H1 (cell line): ENCODE data around the gene CD48. TPM values are rescaled to one million over a fixed set of nuclear protein-coding genes. Genes with fewer than 3 reads are reported as not detected.

Experiments
- CTCF ChIA-PET: fragments of 300-600 bp; sonication (Branson Sonifier 250); formaldehyde crosslinking; loops from one replicate; lab custom pipeline; 2021; ENCODE audit not compliant: partially characterized antibody; lab: Charles Lee
- POLR2A ChIA-PET: fragments of 300-600 bp; sonication (Branson Sonifier 250); formaldehyde crosslinking; loops from one replicate; lab custom pipeline; 2021; ENCODE audit warnings: inconsistent platforms; ENCODE audit not compliant: partially characterized antibody; lab: Charles Lee
- DNase-seq, 2 experiments: peaks; one replicate each; pipeline versions ENCODE4 v3.0.0 to v3.0.0-alpha.2; 2010 to 2022; ENCODE audit warnings: low spot score in 2 of 2, low read depth in 1 of 2, mixed read lengths in 1 of 2
- FAIRE-seq: peaks from 2 replicates; lab custom pipeline; 2011; peaks lifted over from hg19 to GRCh38; lab: Jason Lieb, UNC
- H2AFZ ChIP-seq: 2 replicates; pipeline ENCODE4 v1.8.1; 2012; ENCODE audit warnings: low read length, inconsistent platforms
- H2AK5ac ChIP-seq: 2 replicates; pipeline ENCODE4 v1.6.1; 2013; ENCODE audit warnings: low read depth, low read length
- H2BK120ac ChIP-seq: replicated peaks from 2 replicates; pipeline ENCODE3; 2013; ENCODE audit warnings: low read depth, low read length, inconsistent platforms
- H2BK12ac ChIP-seq: 2 replicates; pipeline ENCODE4 v1.6.1; 2013; ENCODE audit warnings: low read depth, low read length
- H2BK15ac ChIP-seq: 2 replicates; pipeline ENCODE4 v1.6.1; 2013; ENCODE audit warnings: low read length
- H2BK20ac ChIP-seq: 2 replicates; pipeline ENCODE4 v1.6.1; 2013; ENCODE audit warnings: low read length
- H2BK5ac ChIP-seq: 2 replicates; pipeline ENCODE4 v1.6.1; 2013; ENCODE audit warnings: low read depth, low read length
- H3K14ac ChIP-seq: 2 replicates; pipeline ENCODE4 v1.6.1; 2013; ENCODE audit warnings: inconsistent platforms; ENCODE audit not compliant: insufficient read length
- H3K18ac ChIP-seq: 2 replicates; pipeline ENCODE4 v1.6.1; 2013; ENCODE audit warnings: low read length; ENCODE audit errors: extremely low read depth
- H3K23ac ChIP-seq: 2 replicates; pipeline ENCODE4 v1.6.1; 2013; ENCODE audit warnings: inconsistent platforms; ENCODE audit not compliant: insufficient read length
- H3K23me2 ChIP-seq: 2 replicates; pipeline ENCODE4 v1.6.1; 2013; ENCODE audit warnings: low read depth, low read length
- H3K27ac ChIP-seq: 2 replicates; pipeline ENCODE4 v1.6.1; 2011; ENCODE audit warnings: low read depth, low read length, inconsistent platforms
- H3K27me3 ChIP-seq, 4 experiments: replicated peaks in 1 of 4; 1 replicate in 1 of 4; 2 replicates in 3 of 4; pipeline versions ENCODE4 v1.6.1 to v1.8.1; 2011 to 2013; ENCODE audit warnings: low read length in 3 of 4, mild to moderate bottlenecking in 3 of 4, inconsistent platforms in 2 of 4, mixed read lengths in 2 of 4, moderate library complexity in 1 of 4; ENCODE audit not compliant: control insufficient read depth in 3 of 4, insufficient read depth in 3 of 4; ENCODE audit errors: extremely low read depth in 1 of 4
- H3K36me3 ChIP-seq, 4 experiments: 2 replicates each; pipeline versions ENCODE4 v1.6.1 to v1.8.1; 2011 to 2013; ENCODE audit warnings: mild to moderate bottlenecking in 4 of 4, low read length in 3 of 4, moderate library complexity in 2 of 4, control low read depth in 1 of 4, inconsistent platforms in 1 of 4; ENCODE audit not compliant: insufficient read depth in 4 of 4, control insufficient read depth in 2 of 4
- H3K4ac ChIP-seq: replicated peaks from 2 replicates; pipeline ENCODE3; 2013; ENCODE audit warnings: low read length, low read depth, mixed read lengths, inconsistent platforms; ENCODE audit not compliant: insufficient read length
- H3K4me1 ChIP-seq, 4 experiments: replicated peaks in 1 of 4; 1 replicate in 1 of 4; 2 replicates in 3 of 4; pipeline versions ENCODE4 v1.6.1 to v1.8.1; 2011 to 2013; ENCODE audit warnings: low read length in 3 of 4, inconsistent platforms in 2 of 4, mixed read lengths in 1 of 4; ENCODE audit not compliant: insufficient read depth in 4 of 4, control insufficient read depth in 3 of 4
- H3K4me2 ChIP-seq, 2 experiments: 2 replicates each; pipeline versions ENCODE4 v1.6.1 to v1.8.1; 2011 to 2013; ENCODE audit warnings: low read depth in 2 of 2, low read length in 2 of 2, control low read depth in 1 of 2, inconsistent platforms in 1 of 2, mild to moderate bottlenecking in 1 of 2; ENCODE audit not compliant: insufficient read depth in 1 of 2
- H3K4me3 ChIP-seq, 4 experiments: fragments of 200-600, 300-600 bp in 1 of 4; sonication (generic), shearing (Covaris generic), sonication (Bioruptor Twin) in 1 of 4; 2 replicates each; pipeline versions ENCODE4 v1.5.1 to v1.8.1; 2011 to 2016; ENCODE audit warnings: low read length in 4 of 4, low read depth in 3 of 4, control low read depth in 2 of 4, inconsistent platforms in 2 of 4, mild to moderate bottlenecking in 2 of 4, mixed read lengths in 1 of 4, moderate library complexity in 1 of 4; ENCODE audit not compliant: insufficient read depth in 2 of 4; ENCODE audit errors: extremely low read depth in 1 of 4
- H3K56ac ChIP-seq: replicated peaks from 2 replicates; pipeline ENCODE3; 2013; ENCODE audit warnings: low read depth, mild to moderate bottlenecking, mixed read lengths, low read length, inconsistent platforms; ENCODE audit not compliant: insufficient read length
- H3K79me1 ChIP-seq: 2 replicates; pipeline ENCODE4 v1.6.1; 2013; ENCODE audit warnings: low read depth, low read length, control low read depth
- H3K79me2 ChIP-seq, 2 experiments: 2 replicates each; pipeline versions ENCODE4 v1.6.1 to v1.8.1; 2012 to 2013; ENCODE audit warnings: low read length in 2 of 2, mild to moderate bottlenecking in 2 of 2, inconsistent platforms in 1 of 2; ENCODE audit not compliant: insufficient read depth in 2 of 2, control insufficient read depth in 1 of 2
- H3K9ac ChIP-seq, 4 experiments: replicated peaks in 1 of 4; 1 replicate in 1 of 4; 2 replicates in 3 of 4; pipeline versions ENCODE4 v1.6.1 to v1.8.1; 2011 to 2013; ENCODE audit warnings: low read depth in 3 of 4, low read length in 3 of 4, control low read depth in 2 of 4, mild to moderate bottlenecking in 2 of 4, moderate library complexity in 2 of 4, inconsistent platforms in 1 of 4; ENCODE audit errors: extremely low read depth in 1 of 4
- H3K9me3 ChIP-seq, 2 experiments: 2 replicates each; pipeline versions ENCODE4 v1.6.1 to v1.8.1; 2012 to 2013; ENCODE audit warnings: mild to moderate bottlenecking in 2 of 2, moderate library complexity in 2 of 2, control low read depth in 1 of 2, inconsistent platforms in 1 of 2, low read depth in 1 of 2, low read length in 1 of 2, mixed read lengths in 1 of 2; ENCODE audit not compliant: insufficient read depth in 2 of 2
- H4K20me1 ChIP-seq, 2 experiments: replicated peaks in 1 of 2; 2 replicates each; pipeline versions ENCODE3 to v1.8.1; 2011 to 2013; ENCODE audit warnings: inconsistent platforms in 2 of 2, low read length in 2 of 2, mild to moderate bottlenecking in 1 of 2; ENCODE audit not compliant: insufficient read depth in 2 of 2, control insufficient read depth in 1 of 2
- H4K5ac ChIP-seq: 2 replicates; pipeline ENCODE4 v1.6.1; 2013; ENCODE audit warnings: low read length, low read depth, mixed read lengths, inconsistent platforms; ENCODE audit not compliant: insufficient read length
- H4K8ac ChIP-seq: 2 replicates; pipeline ENCODE4 v1.8.0; 2013; ENCODE audit warnings: mild to moderate bottlenecking, moderate library complexity, low read length, inconsistent platforms; ENCODE audit not compliant: insufficient read depth; ENCODE audit errors: extremely low read depth
- H4K91ac ChIP-seq: replicated peaks from 2 replicates; pipeline ENCODE3; 2013; ENCODE audit warnings: low read length, mixed read lengths, inconsistent platforms; ENCODE audit not compliant: insufficient read length
- NRF1 ChIP-seq: IDR thresholded peaks from 2 replicates; pipeline ENCODE4 v1.6.1; 2011; ENCODE audit warnings: mild to moderate bottlenecking, low read depth, low read length, improper control_type of control experiment
- WGBS, 2 experiments: shearing (Covaris generic) in 1 of 2; methylation state at CpG; one replicate each; pipeline versions ENCODE4 v1.1.6 to v1.1.7; 2013 to 2015; ENCODE audit warnings: low lambda C conversion rate in 2 of 2, mixed read lengths in 2 of 2, inconsistent platforms in 1 of 2, low coverage in 1 of 2, missing lambda C conversion rate in 1 of 2; ENCODE audit not compliant: insufficient replicate concordance in 2 of 2, insufficient coverage in 1 of 2, insufficient read length in 1 of 2; ENCODE audit errors: extremely low coverage in 1 of 2, missing lambda C conversion rate in 1 of 2; 5-methylcytosine and 5-hydroxymethylcytosine counted together
- polyA plus RNA-seq, 7 experiments: library from polyadenylated mRNA; depleted of rRNA in 3 of 7; stranded (reverse) in 5 of 7; unstranded in 2 of 7; fragments of >200 nt in 5 of 7; fragments of 200-250 nt in 2 of 7; gene quantifications; 1 replicate in 5 of 7; 2 replicates in 1 of 7; 4 replicates in 1 of 7; pipeline versions ENCODE4 v1.2.1 to v1.2.3, GENCODE V29; 2011 to 2013; ENCODE audit warnings: missing spikeins in 2 of 7, mixed read lengths in 2 of 7
- total RNA-seq: library from RNA; stranded (reverse); fragmentation: NEBNext Ultra II Directional; extraction: Animal tissue kit (Norgen Biotek cat#: 25700); gene quantifications from 2 replicates; pipeline ENCODE4 v1.2.1, GENCODE V29; 2021
- TF ChIP-seq, protein P1 (sequence below): IDR thresholded peaks from 2 replicates; pipeline ENCODE4 v1.6.1; 2012; ENCODE audit warnings: inconsistent platforms

Gene CD48
- total and polyA plus RNA-seq, 2 of the 8 experiments (the other 6 are each of a cell fraction or from before 2014, with no cell fraction given), result 0.08 TPM; not detected in 1

DNA sequence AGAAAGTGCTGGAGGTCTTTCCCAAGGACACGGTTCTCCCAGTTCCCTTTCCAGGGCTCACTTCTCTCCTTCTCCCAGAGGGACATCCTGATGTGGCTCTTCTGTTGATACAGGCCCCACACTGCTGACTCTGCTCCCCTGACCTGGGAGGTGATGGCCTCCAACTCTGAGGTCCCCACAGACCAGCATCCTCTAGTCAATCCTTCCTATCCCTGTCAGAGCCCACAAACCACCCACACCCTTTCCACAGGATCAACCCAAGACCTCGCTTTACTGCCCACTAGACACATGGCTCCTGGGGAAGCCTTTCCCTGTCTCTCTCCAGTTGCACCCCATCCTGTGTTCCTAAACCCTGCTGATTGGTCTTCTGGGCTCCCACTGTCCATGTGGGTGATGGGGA, 39.0 kb upstream of the CD48 start:
- no peak overlapping the region for H4K91ac ChIP-seq
- no peak overlapping the region for H3K18ac ChIP-seq
- ChIA-PET POLR2A (no interaction called here), CTCF (interaction anchor here (0.8 to 4.3 kb wide), 4 partner anchors 18 to 79 kb away, joined by 3 to 42 read pairs (median 6); no protein-coding TSS in a partner anchor)
- H3K4me3 ChIP-seq, result no peak overlapping the region
- no peak overlapping the region for H4K5ac ChIP-seq
- H3K79me1 ChIP-seq, result no peaks in the 10 kb centered on the region
- no peak overlapping the region for H3K27ac ChIP-seq
- FAIRE-seq, result no peak
- no peaks in the 10 kb centered on the region for H3K79me2 ChIP-seq
- H3K14ac ChIP-seq, result no peak overlapping the region
- H4K20me1 ChIP-seq, result no peaks in the 10 kb centered on the region
- no peaks in the 10 kb centered on the region for H3K36me3 ChIP-seq
- H3K27me3 ChIP-seq, result no peaks in the 10 kb centered on the region
- H3K9ac ChIP-seq, result no peak overlapping the region
- H2BK5ac ChIP-seq, result no peak overlapping the region
- no peaks in the 10 kb centered on the region for H3K23me2 ChIP-seq
- H2AFZ ChIP-seq, result no peak overlapping the region
- H3K4me2 ChIP-seq, result no peak overlapping the region
- H2BK15ac ChIP-seq, result no peak overlapping the region
- no peak overlapping the region for H3K4ac ChIP-seq
- no peak overlapping the region for H2AK5ac ChIP-seq
- H2BK20ac ChIP-seq, result no peak overlapping the region
- no peak for TF ChIP-seq NRF1
- TF ChIP-seq, protein P1, sequence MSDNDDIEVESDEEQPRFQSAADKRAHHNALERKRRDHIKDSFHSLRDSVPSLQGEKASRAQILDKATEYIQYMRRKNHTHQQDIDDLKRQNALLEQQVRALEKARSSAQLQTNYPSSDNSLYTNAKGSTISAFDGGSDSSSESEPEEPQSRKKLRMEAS, result no peak
- no peak overlapping the region for H3K56ac ChIP-seq
- no peak overlapping the region for H3K23ac ChIP-seq
- no peaks in the 10 kb centered on the region for H3K9me3 ChIP-seq
- 100% methylated on average over 2 of the region's 2 CpGs; no CpG with 5 or more reads in 1 of the 2 experiments for WGBS, 2 experiments
- DNase-seq, result no peak
- no peak overlapping the region for H4K8ac ChIP-seq
- H3K4me1 ChIP-seq, result peaks cover 0 to 5% (median 0%) of the 10 kb centered on the region in 4 experiments; a peak in 2 of 7 replicates
- H2BK120ac ChIP-seq, result no peak overlapping the region
- peak overlapping the region; percentile 42; the same call in 1 of the 2 replicates for H2BK12ac ChIP-seq
